Loucy (cell line): Measurements from ENCODE around the gene STX8.

Source experiments
- EZH2phosphoT487 ChIP-seq: fragments of 200-600 bp; IDR thresholded peaks from 2 replicates; pipeline ENCODE4 v1.6.1; 2018; ENCODE audit warnings: antibody characterized with exemption, mild to moderate bottlenecking, moderate library complexity, borderline replicate concordance
- TF ChIP-seq, protein P1 (sequence below): fragments of 200-600 bp; sonication (generic); conservative IDR thresholded peaks from 2 replicates; pipeline ENCODE4 v1.5.1; 2014; ENCODE audit warnings: mild to moderate bottlenecking, antibody characterized with exemption, low read length

DNA sequence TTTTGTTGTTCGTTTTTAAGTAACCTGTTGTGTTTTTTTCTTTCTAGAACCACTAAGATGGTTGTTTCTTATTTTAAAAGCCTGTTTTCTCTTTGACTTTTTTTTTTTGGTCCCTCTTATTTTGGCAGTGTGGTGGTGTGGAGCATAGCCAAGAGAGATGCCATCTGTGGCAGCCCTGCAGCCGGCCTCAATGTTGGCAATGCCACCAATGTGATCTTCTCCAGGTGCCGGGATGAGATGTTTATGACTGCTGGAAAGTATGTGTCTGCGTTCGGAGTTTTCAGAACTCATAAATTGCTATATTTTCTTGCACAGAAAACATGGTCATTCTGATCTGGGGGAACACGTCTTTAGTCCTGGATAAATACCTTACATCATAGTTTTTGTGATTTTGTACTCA, 18.4 kb upstream of the STX8 start:
- TF ChIP-seq, protein P1, sequence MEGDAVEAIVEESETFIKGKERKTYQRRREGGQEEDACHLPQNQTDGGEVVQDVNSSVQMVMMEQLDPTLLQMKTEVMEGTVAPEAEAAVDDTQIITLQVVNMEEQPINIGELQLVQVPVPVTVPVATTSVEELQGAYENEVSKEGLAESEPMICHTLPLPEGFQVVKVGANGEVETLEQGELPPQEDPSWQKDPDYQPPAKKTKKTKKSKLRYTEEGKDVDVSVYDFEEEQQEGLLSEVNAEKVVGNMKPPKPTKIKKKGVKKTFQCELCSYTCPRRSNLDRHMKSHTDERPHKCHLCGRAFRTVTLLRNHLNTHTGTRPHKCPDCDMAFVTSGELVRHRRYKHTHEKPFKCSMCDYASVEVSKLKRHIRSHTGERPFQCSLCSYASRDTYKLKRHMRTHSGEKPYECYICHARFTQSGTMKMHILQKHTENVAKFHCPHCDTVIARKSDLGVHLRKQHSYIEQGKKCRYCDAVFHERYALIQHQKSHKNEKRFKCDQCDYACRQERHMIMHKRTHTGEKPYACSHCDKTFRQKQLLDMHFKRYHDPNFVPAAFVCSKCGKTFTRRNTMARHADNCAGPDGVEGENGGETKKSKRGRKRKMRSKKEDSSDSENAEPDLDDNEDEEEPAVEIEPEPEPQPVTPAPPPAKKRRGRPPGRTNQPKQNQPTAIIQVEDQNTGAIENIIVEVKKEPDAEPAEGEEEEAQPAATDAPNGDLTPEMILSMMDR, result no peak
- TF ChIP-seq EZH2phosphoT487, result no peak
